CD14-positive monocyte (primary cell): ENCODE data around the gene ATP4B. TPM values are rescaled to one million over a fixed set of nuclear protein-coding genes. Genes with fewer than 3 reads are reported as not detected.

Source experiments
- DNase-seq, 3 donors: peaks; one replicate each; pipeline ENCODE4 v3.0.0-alpha.2; 2011 to 2022
- H2AFZ ChIP-seq: 2 replicates; pipeline ENCODE4 v1.6.0; 2012; ENCODE audit warnings: mild to moderate bottlenecking, low read depth, low read length, inconsistent platforms; ENCODE audit not compliant: insufficient read depth, poor library complexity, severe bottlenecking
- H3K27ac ChIP-seq, 2 donors: 1 replicate in 1 of 2; 2 replicates in 1 of 2; pipeline ENCODE4 v1.5.1; 2012 to 2013; ENCODE audit warnings: low read length in 2 of 2, control low read depth in 1 of 2, inconsistent platforms in 1 of 2, low read depth in 1 of 2, mild to moderate bottlenecking in 1 of 2
- H3K27me3 ChIP-seq, 2 donors: one replicate each; pipeline versions ENCODE4 v1.6.0 to v1.6.1; 2011 to 2013; ENCODE audit warnings: low read length in 2 of 2; ENCODE audit not compliant: control insufficient read depth in 2 of 2, insufficient read depth in 2 of 2
- H3K36me3 ChIP-seq, 2 donors: replicated peaks in 1 of 2; 1 replicate in 1 of 2; 2 replicates in 1 of 2; pipeline versions ENCODE4 v1.5.1 to v1.6.1; 2012 to 2013; ENCODE audit warnings: low read length in 2 of 2, control low read depth in 1 of 2, inconsistent platforms in 1 of 2, mild to moderate bottlenecking in 1 of 2; ENCODE audit not compliant: insufficient read depth in 2 of 2, control insufficient read depth in 1 of 2
- H3K4me1 ChIP-seq, 2 donors: 1 replicate in 1 of 2; 2 replicates in 1 of 2; pipeline versions ENCODE4 v1.5.1 to v1.6.1; 2012 to 2013; ENCODE audit warnings: low read length in 2 of 2, control low read depth in 1 of 2, inconsistent platforms in 1 of 2, mild to moderate bottlenecking in 1 of 2, moderate library complexity in 1 of 2; ENCODE audit not compliant: insufficient read depth in 2 of 2, control insufficient read depth in 1 of 2
- H3K4me2 ChIP-seq: replicated peaks from 2 replicates; pipeline ENCODE3; 2012; ENCODE audit warnings: low read length, moderate library complexity, mild to moderate bottlenecking; ENCODE audit not compliant: poor library complexity, severe bottlenecking; ENCODE audit errors: extremely low read depth
- H3K4me3 ChIP-seq, 3 experiments: fragments of 200-600 bp in 1 of 3; sonication (generic) in 1 of 3; replicated peaks in 1 of 3; 1 replicate in 2 of 3; 2 replicates in 1 of 3; pipeline ENCODE4 v1.5.1; 2011 to 2013; ENCODE audit warnings: low read length in 3 of 3, mild to moderate bottlenecking in 3 of 3, control low read depth in 2 of 3, low read depth in 2 of 3, inconsistent platforms in 1 of 3, moderate library complexity in 1 of 3
- H3K79me2 ChIP-seq: 2 replicates; pipeline ENCODE4 v1.6.0; 2012; ENCODE audit warnings: mild to moderate bottlenecking, control low read depth, inconsistent platforms, low read length, moderate library complexity; ENCODE audit not compliant: insufficient read depth
- H3K9ac ChIP-seq: 2 replicates; pipeline ENCODE4 v1.6.0; 2017; ENCODE audit warnings: low read length, mild to moderate bottlenecking; ENCODE audit not compliant: insufficient read depth, poor library complexity, severe bottlenecking
- H3K9me3 ChIP-seq, 2 donors: replicated peaks in 1 of 2; 1 replicate in 1 of 2; 2 replicates in 1 of 2; pipeline versions ENCODE4 v1.5.1 to v1.6.1; 2012 to 2013; ENCODE audit warnings: low read length in 2 of 2, control low read depth in 1 of 2; ENCODE audit not compliant: control insufficient read depth in 1 of 2, insufficient read depth in 1 of 2
- H4K20me1 ChIP-seq: 2 replicates; pipeline ENCODE4 v1.6.0; 2012; ENCODE audit warnings: mild to moderate bottlenecking, low read length, control low read depth, moderate library complexity; ENCODE audit not compliant: insufficient read depth
- H3K27ac Mint-ChIP-seq, 7 donors: one replicate each; pipeline ENCODE4 v1.8.0; 2020; ENCODE audit warnings: mild to moderate bottlenecking in 7 of 7, mixed read lengths in 7 of 7, moderate library complexity in 6 of 7, inconsistent platforms in 2 of 7
- H3K27me3 Mint-ChIP-seq, 3 donors: one replicate each; pipeline ENCODE4 v1.8.0; 2021 to 2022; ENCODE audit warnings: low read depth in 3 of 3, mild to moderate bottlenecking in 3 of 3, mixed read lengths in 3 of 3, moderate library complexity in 3 of 3, inconsistent platforms in 1 of 3
- H3K36me3 Mint-ChIP-seq, 2 donors: one replicate each; pipeline ENCODE4 v1.8.0; 2020; ENCODE audit warnings: mixed read lengths in 2 of 2, inconsistent platforms in 1 of 2, mild to moderate bottlenecking in 1 of 2
- H3K4me1 Mint-ChIP-seq: one replicate; pipeline ENCODE4 v1.8.0; 2020; ENCODE audit warnings: mild to moderate bottlenecking, mixed read lengths
- H3K4me3 Mint-ChIP-seq, 2 donors: one replicate each; pipeline ENCODE4 v1.8.0; 2020; ENCODE audit warnings: mild to moderate bottlenecking in 2 of 2, mixed read lengths in 2 of 2, moderate library complexity in 1 of 2
- H3K9me3 Mint-ChIP-seq, 7 donors: one replicate each; pipeline ENCODE4 v1.8.0; 2020 to 2022; ENCODE audit warnings: mixed read lengths in 7 of 7, mild to moderate bottlenecking in 6 of 7, moderate library complexity in 6 of 7, inconsistent platforms in 2 of 7
- WGBS: methylation state at CpG from one replicate; pipeline ENCODE4 v1.1.5; 2013; ENCODE audit warnings: missing lambda C conversion rate; ENCODE audit not compliant: insufficient coverage; 5-methylcytosine and 5-hydroxymethylcytosine counted together
- intact Hi-C, 2 donors: fragments of 100-400 bp; cut with micrococcal nuclease; formaldehyde crosslinking; loops; one replicate each; pipeline versions ENCODE4 v1.15.0 to v1.15.1; 2023
- polyA plus RNA-seq, 3 donors: library from polyadenylated mRNA; depleted of rRNA in 1 of 3; unstranded in 2 of 3; stranded (reverse) in 1 of 3; fragments of 300-500 nt in 2 of 3; fragments of >200 nt in 1 of 3; fragmentation: Illumina TruSeq in 2 of 3; gene quantifications; 1 replicate in 2 of 3; 2 replicates in 1 of 3; pipeline ENCODE4 v1.2.3, GENCODE V29; 2012 to 2021
- TF ChIP-seq, protein P1 (sequence below): fragments of 200-600 bp; IDR thresholded peaks from one replicate; pipeline ENCODE4 v1.8.0; 2022; ENCODE audit warnings: antibody characterized with exemption, mild to moderate bottlenecking

The ATP4B gene
- polyA plus RNA-seq, 3 donors, result not detected

DNA sequence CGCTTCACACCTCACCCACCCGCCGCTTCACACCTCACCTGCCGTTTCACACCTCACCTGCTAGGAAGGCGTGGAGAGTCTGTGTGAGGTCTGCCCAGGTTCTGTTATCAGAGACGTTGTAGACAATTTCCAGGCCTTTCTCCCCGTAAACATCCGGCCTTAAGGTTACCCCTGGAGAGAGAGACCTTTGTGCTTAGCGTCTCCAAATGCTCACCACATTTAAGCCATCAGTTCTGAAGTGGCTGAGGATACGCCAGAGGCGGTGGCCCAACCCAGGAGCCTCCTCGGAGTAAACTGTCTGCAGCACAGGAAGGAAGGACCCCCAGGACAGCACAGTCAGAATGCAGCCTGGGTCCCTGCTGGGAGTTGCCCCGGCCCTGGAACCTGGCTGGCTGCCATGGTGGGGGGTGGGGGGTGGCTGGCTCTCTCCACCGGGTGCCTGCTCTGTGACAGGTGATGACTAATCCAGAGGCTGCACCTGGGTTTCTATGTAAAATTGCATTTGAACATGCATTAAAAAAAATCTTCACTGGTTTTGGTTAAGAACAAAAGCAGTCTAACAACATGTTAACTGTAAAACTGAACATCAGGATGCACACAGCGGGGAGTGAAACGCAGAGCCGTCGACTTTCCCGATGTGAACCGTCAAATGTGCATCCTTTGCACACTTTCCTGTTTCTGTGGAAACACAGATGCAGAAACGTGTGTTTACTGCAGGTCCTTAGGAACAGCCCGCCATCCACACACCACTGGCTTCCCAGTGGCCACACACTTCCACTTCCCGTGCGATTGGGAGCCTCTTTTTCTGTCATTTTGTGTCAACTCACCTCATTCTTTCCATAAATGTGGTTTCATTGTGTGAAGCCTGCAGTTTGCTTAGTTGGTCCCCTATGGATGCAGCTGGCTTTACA lies 4.5 kb downstream of the ATP4B start:
- intact Hi-C loops, result no loop called here
- H3K4me2 ChIP-seq, result no peak overlapping the region
- no peaks in the 10 kb centered on the region for H3K9me3 ChIP-seq
- TF ChIP-seq, protein P1, sequence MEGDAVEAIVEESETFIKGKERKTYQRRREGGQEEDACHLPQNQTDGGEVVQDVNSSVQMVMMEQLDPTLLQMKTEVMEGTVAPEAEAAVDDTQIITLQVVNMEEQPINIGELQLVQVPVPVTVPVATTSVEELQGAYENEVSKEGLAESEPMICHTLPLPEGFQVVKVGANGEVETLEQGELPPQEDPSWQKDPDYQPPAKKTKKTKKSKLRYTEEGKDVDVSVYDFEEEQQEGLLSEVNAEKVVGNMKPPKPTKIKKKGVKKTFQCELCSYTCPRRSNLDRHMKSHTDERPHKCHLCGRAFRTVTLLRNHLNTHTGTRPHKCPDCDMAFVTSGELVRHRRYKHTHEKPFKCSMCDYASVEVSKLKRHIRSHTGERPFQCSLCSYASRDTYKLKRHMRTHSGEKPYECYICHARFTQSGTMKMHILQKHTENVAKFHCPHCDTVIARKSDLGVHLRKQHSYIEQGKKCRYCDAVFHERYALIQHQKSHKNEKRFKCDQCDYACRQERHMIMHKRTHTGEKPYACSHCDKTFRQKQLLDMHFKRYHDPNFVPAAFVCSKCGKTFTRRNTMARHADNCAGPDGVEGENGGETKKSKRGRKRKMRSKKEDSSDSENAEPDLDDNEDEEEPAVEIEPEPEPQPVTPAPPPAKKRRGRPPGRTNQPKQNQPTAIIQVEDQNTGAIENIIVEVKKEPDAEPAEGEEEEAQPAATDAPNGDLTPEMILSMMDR, result no peak
- no peaks in the 10 kb centered on the region for H3K4me1 Mint-ChIP-seq
- H3K79me2 ChIP-seq, result no peaks in the 10 kb centered on the region
- H3K36me3 Mint-ChIP-seq, result no peaks in the 10 kb centered on the region
- no peak overlapping the region for H2AFZ ChIP-seq
- no peak overlapping the region for H3K4me3 ChIP-seq
- H3K27me3 Mint-ChIP-seq, result peaks cover 4 to 7% (median 7%) of the 10 kb centered on the region in 3 donors
- no peaks in the 10 kb centered on the region for H3K27me3 ChIP-seq
- no peaks in the 10 kb centered on the region for H3K36me3 ChIP-seq
- no peaks in the 10 kb centered on the region for H3K4me1 ChIP-seq
- H3K27ac Mint-ChIP-seq, result no peak overlapping the region
- 56% methylated on average over 16 of the region's 24 CpGs for WGBS
- H3K27ac ChIP-seq, result no peak overlapping the region
- H3K9ac ChIP-seq, result no peak overlapping the region
- no peak overlapping the region for H3K4me3 Mint-ChIP-seq
- DNase-seq, result no peak
- peaks cover 0 to 3% (median 0%) of the 10 kb centered on the region in 7 donors for H3K9me3 Mint-ChIP-seq
- H4K20me1 ChIP-seq, result no peaks in the 10 kb centered on the region

DNA sequence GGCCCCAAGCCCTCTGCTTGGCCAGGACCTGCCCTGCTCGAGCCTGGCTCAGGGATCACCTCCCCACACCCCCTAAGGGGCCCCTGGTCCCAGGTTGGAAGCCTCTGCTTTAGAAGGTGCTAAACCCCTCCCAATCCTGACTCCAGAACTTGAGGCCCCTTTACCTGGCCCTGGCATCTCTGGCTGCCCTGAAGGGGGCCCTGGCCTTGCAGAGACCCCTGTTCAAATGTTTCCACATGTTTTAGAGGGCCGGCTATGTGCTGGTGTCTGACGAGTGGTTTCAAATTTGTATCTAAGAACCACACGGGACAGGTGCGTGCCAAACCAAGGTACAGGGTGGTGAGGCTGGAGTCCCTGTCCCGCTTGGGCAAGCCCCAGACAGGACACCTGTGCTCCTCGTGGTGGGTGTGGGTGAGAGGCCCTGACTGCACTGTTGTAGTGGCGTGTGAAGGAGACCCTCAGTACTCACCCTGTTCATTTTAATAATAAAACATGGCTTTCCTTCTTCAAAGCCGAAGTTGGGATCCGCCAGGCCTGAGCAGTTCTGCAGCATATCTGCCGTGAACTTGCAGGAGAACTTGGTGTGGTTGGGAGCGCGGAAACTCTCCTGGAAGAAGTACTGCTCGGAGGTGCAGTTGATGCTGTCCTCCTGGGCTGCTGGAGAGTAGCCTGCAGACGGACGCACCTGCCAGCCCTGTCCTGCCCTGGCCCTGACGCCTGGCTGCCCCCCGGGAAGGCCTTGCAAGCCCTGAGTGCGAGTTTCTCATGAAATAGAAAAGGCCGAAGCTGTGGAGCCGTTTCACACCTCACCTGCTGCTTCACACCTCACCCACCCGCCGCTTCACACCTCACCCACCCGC lies 5.4 kb downstream of the ATP4B start:
- H3K9me3 Mint-ChIP-seq, result peaks cover 2 to 8% (median 4%) of the 10 kb centered on the region in 7 donors
- Histone ChIP-seq H3K9me3 (no peaks in the 10 kb centered on the region), H4K20me1 (no peaks in the 10 kb centered on the region), H3K27me3 (no peaks in the 10 kb centered on the region), H3K27ac (no peak overlapping the region), H3K4me2 (no peak overlapping the region), H3K36me3 (no peaks in the 10 kb centered on the region), H3K79me2 (no peaks in the 10 kb centered on the region), H3K4me1 (no peaks in the 10 kb centered on the region), H3K9ac (no peak overlapping the region), H2AFZ (no peak overlapping the region), H3K4me3 (no peak overlapping the region)
- H3K4me3 Mint-ChIP-seq, result no peak overlapping the region
- intact Hi-C loops, result no loop called here
- peaks cover 8 to 11% (median 9%) of the 10 kb centered on the region in 3 donors for H3K27me3 Mint-ChIP-seq
- H3K27ac Mint-ChIP-seq, result no peak overlapping the region
- H3K4me1 Mint-ChIP-seq, result peaks cover 3% of the 10 kb centered on the region
- WGBS, result 96% methylated on average over 17 of the region's 24 CpGs
- H3K36me3 Mint-ChIP-seq, result no peaks in the 10 kb centered on the region
- TF ChIP-seq, protein P1, result no peak
- no peak for DNase-seq
